GM12865 (cell line): Measurements from ENCODE around the gene UPF1.

Experiments
- DNase-seq: peaks from one replicate; pipeline ENCODE4 v3.0.0; 2010; ENCODE audit warnings: low read depth
- H3K4me3 ChIP-seq: 2 replicates; pipeline ENCODE4 v1.5.1; 2011; ENCODE audit warnings: mild to moderate bottlenecking, low read depth, low read length, control low read depth
- TF ChIP-seq, protein P1 (sequence below): IDR thresholded peaks from 2 replicates; pipeline ENCODE4 v1.5.1; 2011; ENCODE audit warnings: low read length, control low read depth, low read depth, inconsistent platforms; ENCODE audit not compliant: insufficient read depth; ENCODE audit errors: missing control alignments

UPF1 gene

DNA sequence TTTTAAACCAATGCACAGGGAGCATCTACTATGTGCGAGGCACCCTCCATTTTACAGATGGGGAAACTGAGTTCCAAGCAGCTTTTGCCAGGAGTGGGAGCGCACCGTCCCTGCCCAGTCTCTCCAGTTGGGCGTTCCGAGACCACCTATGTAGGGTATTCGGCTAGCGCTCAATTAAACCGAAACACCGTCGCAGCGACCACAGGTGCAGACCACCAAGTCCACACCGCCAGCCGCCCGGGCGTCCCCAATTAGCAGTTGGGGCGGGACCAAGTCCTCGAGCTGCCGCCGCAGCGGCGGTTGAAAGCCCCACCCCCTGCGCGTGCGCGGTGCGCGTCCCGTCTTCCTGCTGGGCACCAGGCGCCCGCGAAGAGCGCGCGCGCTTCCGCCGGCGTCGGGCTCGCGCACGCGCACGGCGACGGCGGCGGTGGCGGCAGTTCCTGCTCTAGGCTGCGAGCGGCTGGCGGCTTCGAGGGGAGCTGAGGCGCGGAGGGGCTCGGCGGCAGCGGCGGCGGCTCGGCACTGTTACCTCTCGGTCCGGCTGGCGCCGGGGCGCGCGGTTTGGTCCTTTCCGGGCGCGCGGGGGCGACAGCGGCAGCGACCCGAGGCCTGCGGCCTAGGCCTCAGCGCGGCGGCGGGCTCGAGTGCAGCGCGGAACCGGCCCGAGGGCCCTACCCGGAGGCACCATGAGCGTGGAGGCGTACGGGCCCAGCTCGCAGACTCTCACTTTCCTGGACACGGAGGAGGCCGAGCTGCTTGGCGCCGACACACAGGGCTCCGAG, at the start of gene UPF1:
UPF1 (plus strand) TSS at position 436 of the 782 bp plus-strand sequence; CDS start at position 687, 251 bp downstream.
- H3K4me3 ChIP-seq = peak within 1 kb of the TSS; percentile 77
- DNase-seq = peak; percentile 97
- TF ChIP-seq, protein P1, sequence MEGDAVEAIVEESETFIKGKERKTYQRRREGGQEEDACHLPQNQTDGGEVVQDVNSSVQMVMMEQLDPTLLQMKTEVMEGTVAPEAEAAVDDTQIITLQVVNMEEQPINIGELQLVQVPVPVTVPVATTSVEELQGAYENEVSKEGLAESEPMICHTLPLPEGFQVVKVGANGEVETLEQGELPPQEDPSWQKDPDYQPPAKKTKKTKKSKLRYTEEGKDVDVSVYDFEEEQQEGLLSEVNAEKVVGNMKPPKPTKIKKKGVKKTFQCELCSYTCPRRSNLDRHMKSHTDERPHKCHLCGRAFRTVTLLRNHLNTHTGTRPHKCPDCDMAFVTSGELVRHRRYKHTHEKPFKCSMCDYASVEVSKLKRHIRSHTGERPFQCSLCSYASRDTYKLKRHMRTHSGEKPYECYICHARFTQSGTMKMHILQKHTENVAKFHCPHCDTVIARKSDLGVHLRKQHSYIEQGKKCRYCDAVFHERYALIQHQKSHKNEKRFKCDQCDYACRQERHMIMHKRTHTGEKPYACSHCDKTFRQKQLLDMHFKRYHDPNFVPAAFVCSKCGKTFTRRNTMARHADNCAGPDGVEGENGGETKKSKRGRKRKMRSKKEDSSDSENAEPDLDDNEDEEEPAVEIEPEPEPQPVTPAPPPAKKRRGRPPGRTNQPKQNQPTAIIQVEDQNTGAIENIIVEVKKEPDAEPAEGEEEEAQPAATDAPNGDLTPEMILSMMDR = peak; percentile 3

DNA sequence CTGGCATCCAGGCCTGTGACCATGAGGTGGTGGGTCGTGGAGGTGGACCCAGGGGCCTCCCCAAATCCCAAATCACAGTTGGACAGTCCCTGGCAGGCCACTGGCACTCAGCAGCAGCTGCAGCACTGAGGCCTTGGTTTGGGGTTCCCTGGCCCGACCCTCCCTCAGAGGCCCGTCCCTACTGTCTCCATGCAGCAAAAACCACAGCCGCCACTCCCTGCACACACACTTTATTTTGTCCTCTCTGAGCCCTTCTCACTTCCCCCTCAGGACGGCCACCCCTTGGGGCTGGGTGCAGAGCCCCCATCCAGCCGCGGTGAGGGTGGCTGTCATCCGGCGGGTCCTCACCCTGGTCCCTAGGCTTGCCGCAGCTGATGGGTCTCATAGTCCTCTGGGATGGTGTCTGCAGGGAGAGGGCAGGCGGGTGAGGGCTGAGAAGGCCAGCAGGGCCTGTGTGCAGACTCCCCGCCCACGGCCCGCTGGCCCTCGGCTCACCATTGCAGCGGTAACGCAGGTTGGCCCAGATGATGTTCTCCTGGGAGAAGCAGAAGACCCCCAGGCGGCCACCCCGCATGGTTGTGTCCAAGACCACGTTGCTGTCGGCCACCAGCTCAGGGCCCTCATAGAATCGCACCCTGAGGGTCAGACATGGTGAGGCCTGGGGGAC, 49.1 kb upstream of the UPF1 start:
- H3K4me3 ChIP-seq = no peak overlapping the region
- TF ChIP-seq, protein P1 = no peak
- no peak for DNase-seq

DNA sequence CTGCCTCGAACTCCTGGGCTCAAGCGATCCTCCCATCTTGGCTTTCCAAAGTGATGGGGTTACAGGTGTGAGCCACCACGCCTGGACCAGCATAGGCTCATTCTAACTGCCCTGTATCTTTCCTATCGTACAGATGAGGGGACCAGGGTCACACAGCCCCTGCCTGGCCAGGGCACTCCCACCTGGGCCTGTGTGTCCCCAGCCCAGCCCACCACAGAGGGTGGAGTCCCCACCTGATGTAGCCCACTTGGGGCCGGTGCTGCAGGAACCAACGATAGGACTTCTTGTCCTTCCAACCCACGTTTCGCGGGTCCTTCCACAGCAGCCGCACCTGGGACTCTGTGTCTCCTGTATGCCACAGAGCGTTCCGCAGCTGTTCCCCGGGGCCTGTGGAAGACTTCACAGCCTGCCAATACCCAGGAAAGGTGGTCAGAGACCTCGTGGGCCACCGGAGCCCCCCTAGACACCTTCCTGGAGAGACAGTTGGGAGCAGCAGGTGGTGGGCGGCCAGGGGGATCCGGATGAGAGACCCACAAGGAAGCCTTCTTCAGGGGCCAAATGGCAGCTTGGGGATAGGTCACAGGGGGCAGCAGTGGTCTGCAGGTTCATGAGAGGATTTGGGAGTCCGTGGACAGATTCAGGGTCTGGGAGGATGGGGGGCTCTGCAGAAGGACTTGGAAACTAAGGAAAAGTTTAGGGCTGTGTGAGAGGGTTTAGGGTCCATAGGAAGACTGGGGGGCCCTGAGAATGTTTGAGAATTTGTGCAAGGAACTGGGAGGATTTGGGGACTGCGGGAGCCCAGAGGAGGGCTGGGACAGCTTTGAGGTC, 47.6 kb upstream of the UPF1 start:
- TF ChIP-seq, protein P1 = no peak
- no peak for DNase-seq
- no peak overlapping the region for H3K4me3 ChIP-seq

DNA sequence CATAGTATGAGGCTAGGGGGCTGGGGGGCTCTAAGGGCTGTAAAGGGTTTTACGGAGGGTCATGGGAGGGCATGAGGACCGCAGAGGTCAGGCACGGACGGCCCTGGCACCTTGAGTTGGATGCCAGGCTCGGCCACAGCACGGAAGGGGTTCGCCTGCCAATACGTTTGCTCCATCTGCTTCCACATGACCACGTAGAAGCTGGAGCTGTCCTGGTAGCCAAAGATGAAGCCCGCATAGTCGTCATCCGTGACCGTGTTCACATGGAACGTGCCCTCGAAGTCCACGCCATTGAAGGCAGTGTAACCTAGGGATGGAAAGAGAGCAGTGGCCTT, 47.0 kb upstream of the UPF1 start:
- no peak overlapping the region for H3K4me3 ChIP-seq
- no peak for DNase-seq
- TF ChIP-seq, protein P1 = no peak

DNA sequence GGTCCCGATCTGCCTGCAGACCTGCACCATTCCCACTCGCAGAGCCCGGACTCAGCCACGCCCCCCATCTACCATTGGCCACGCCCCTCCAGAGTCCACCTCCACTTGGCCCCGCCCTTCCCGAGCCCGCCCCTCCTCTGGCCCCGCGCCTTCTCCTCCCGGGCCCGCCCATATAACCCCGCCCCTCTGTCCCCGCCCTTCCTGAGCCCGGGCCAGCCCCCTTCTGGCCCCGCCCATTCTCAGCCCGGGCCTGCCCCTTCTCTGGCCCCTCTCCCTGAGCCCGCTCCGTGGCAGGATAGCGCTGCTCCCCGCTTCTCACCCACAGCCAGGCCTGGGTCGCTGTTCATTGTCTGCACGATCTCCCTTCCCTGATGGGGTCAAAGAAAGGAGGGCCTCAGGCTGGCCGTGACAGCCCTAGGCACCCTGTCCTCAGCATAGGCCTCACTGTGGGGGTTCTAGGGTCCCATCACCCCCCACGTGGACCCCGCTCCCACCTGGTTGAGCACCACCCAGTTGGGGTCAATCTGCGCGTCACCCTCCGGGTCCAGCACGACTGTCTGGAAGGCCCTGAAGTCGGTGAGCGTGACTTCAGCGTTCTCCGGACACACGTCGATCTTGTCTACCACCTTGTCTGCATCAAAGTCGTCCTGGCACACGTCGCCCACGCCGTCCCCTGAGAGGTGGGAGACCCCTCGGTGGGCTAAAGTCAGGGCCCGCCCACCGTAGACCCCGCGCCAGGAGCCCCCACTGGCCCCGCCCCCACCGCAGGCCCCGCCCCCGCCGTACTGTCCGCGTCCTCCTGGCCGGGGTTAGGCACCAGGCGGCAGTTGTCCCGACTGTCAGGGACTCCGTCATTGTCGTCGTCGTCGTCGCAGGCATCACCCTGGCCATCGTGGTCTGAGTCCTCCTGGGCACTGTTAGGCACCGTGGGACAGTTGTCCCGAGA, 46.3 kb upstream of the UPF1 start:
- peak; percentile 77 for DNase-seq
- TF ChIP-seq, protein P1 = no peak
- no peak overlapping the region for H3K4me3 ChIP-seq
